Activated T-helper 17 cell treated with anti-CD3 and anti-CD28 coated beads, Interleukin-2, amount 50 U/mL, for 72 hours (primary cell): ENCODE data around the gene C22orf23. TPM values are rescaled to one million over a fixed set of nuclear protein-coding genes. Genes with fewer than 3 reads are reported as not detected.
A peak's percentile ranks its signal among the peaks of the same experiment; 100 is the strongest.
"Not testable (repeated sequence)": the region's sequence is repeated elsewhere in the genome, so short reads cannot be mapped to it uniquely, and the experiment has no call there.

Source experiments
- ATAC-seq: fragments of 150-1000 bp; cut with Tn5 transposase; replicated peaks from 2 replicates; pipeline ENCODE4 v1.10.0; 2021; ENCODE audit warnings: mild to moderate bottlenecking, moderate library complexity
- H3K27ac Mint-ChIP-seq: one replicate; pipeline ENCODE4 v1.8.0; 2022; ENCODE audit warnings: mixed read lengths
- H3K27me3 Mint-ChIP-seq: one replicate; pipeline ENCODE4 v1.8.0; 2022; ENCODE audit warnings: mixed read lengths
- H3K36me3 Mint-ChIP-seq: one replicate; pipeline ENCODE4 v1.8.0; 2022; ENCODE audit warnings: low read depth, mild to moderate bottlenecking, mixed read lengths
- H3K4me1 Mint-ChIP-seq: one replicate; pipeline ENCODE4 v1.8.0; 2022; ENCODE audit warnings: mixed read lengths
- H3K4me3 Mint-ChIP-seq: one replicate; pipeline ENCODE4 v1.8.0; 2022; ENCODE audit warnings: mild to moderate bottlenecking, mixed read lengths
- H3K9me3 Mint-ChIP-seq: one replicate; pipeline ENCODE4 v1.8.0; 2022; ENCODE audit warnings: mixed read lengths
- total RNA-seq, 2 donors: library from RNA; stranded (reverse); gene quantifications; one replicate each; pipeline ENCODE4 v1.2.3, GENCODE V29; 2022

Gene C22orf23
- total RNA-seq, 2 donors from 2014 or later = 0.84 TPM; not detected in 1

DNA sequence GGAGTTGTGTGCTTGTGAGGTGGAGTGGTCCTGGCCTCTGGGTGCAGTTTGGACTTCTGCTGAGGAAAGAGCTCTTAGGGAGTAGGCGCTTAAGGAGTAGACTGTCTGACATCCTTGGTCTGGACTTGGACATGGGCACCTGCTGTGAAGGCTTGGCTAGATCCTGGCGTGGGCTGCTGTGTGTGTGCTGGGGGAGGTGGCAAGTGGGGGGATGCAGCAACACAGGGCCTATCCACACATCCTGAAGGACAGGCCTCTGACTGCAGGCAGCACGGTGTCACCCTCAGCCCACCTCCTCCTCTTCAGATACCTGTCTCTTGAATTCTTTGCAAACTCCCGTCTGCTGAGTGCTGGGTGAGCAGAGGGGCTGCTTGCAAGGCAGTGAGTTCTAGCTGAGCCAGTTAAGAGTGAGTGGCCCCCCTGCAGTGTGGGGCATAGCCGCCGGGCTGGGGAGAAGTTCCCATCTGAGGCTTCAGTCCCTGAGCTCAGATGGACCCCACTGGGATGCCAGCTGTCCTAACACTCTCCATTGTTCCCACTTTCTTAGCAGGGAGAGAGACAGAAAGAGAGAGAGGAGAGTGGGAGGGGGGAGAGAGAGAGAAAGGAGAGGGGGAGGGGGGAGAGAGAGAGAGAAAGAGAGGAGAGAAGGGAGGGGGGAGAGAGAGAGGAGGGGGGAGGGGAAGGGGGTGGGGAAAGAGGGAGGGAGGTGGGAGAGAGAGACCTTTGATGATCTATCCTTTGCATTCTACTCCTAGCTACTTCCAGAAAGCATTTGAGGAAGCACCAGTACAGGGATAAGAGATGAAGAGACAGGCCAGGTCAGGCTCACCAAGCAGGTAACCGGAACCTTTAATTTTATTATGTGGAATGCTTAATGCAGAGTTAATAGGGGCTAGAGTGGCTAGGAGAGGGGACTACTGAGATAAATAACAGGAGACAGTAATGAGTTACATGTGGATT is 18.4 kb upstream of the C22orf23 start:
- ATAC-seq = no peak
- peak overlapping the region; percentile 7 for H3K27ac Mint-ChIP-seq
- H3K4me3 Mint-ChIP-seq = no peak overlapping the region
- peaks cover 29% of the 10 kb centered on the region for H3K36me3 Mint-ChIP-seq
- H3K4me1 Mint-ChIP-seq = no peaks in the 10 kb centered on the region
- no peaks in the 10 kb centered on the region for H3K27me3 Mint-ChIP-seq
- no peaks in the 10 kb centered on the region for H3K9me3 Mint-ChIP-seq

DNA sequence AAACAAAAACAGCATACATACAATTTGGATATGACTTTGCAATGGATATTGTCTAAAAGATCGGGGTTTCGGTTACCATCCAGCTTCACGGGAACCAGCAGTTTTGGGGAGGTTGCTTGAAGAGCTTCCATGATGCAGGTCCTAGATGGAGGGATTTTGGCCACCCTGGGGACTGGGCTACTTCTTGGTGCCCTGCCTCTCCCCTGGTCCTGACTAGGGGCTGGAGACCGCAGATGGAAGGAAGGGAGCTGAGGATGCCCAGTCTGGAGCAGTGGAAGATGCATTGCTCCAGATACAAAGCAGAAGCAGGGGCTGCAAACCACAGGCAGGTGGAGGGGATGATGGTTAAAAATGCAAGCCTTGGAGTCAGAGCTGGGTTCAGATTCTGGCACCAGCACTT is 17.5 kb upstream of the C22orf23 start:
- H3K4me1 Mint-ChIP-seq = no peaks in the 10 kb centered on the region
- no peaks in the 10 kb centered on the region for H3K27me3 Mint-ChIP-seq
- no peak overlapping the region for H3K27ac Mint-ChIP-seq
- H3K9me3 Mint-ChIP-seq = no peaks in the 10 kb centered on the region
- no peak for ATAC-seq
- H3K4me3 Mint-ChIP-seq = no peak overlapping the region
- H3K36me3 Mint-ChIP-seq = peaks cover 38% of the 10 kb centered on the region

- Mint-ChIP-seq H3K27me3 (no peaks in the 10 kb centered on the region), H3K4me1 (no peaks in the 10 kb centered on the region), H3K9me3 (no peaks in the 10 kb centered on the region), H3K36me3 (peaks cover 59% of the 10 kb centered on the region), H3K27ac (no peak overlapping the region), H3K4me3 (no peak overlapping the region)
- no peak for ATAC-seq
Measured at GRCh38 chr22:37968452-37969251, 15.3 kb upstream of the C22orf23 start.

DNA sequence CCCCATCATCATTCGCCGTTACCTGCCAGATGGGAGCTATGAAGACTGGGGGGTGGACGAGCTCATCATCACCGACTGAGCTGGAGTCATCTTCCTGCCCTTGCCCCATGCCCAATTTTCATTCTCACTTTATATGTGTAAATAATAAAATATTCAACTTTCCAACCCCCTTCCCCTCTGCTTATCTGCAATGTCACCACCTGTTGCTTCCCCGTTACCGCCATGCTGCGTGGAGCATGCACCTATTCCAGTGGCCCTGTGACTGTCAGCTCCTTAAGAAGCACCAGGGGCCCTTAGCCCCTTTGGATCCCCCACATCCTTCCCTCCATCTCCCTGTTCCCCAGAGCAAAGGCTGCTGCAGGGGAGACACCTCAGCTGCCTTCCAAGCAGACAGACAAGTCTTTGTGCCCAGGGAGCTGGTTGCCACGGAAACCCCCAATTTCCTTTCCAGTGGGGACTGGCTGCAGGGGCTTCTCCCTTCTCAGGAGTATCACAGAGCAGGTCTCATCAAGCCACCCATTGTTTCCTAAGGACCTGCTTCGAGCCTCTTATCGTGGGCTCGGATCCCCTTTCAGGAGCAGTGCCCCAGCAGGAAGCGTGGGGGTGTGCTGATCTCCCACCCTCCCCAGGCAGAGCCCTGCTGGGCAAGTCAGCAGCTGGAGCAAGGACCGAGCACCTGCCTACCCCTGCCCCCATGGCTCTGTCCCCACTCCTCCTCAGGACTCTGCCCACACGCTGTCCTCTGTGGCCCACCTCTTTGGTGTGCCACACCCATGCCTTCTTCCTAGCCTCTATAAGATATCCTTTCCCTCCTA is 14.4 kb upstream of the C22orf23 start:
- H3K4me3 Mint-ChIP-seq = no peak overlapping the region
- no peak for ATAC-seq
- H3K36me3 Mint-ChIP-seq = peaks cover 67% of the 10 kb centered on the region
- H3K9me3 Mint-ChIP-seq = no peaks in the 10 kb centered on the region
- H3K4me1 Mint-ChIP-seq = no peaks in the 10 kb centered on the region
- no peaks in the 10 kb centered on the region for H3K27me3 Mint-ChIP-seq
- H3K27ac Mint-ChIP-seq = peak overlapping the region; percentile 26

DNA sequence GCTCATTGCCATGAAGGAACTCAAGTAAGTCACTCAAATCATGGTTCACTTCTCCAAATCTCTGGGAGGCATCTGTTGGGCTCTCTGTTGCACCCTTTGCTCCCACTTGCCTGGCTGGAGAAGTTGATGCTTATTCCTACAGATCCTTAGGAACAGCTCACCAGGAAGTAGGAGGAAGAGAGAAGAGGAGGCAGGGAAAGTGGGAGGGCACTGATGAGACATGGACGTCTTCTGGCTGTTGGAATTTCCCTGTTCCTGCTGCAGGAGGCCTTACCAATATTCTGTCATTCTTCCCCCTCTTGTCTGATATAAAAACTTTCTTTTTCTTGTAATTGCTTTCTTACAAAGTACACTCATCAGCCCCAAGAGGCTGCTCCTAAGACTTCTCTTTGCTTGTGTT is 13.7 kb upstream of the C22orf23 start:
- ATAC-seq = no peak
- Mint-ChIP-seq H3K36me3 (peaks cover 74% of the 10 kb centered on the region), H3K4me3 (no peak overlapping the region), H3K27ac (peak overlapping the region; percentile 26), H3K9me3 (no peaks in the 10 kb centered on the region), H3K27me3 (no peaks in the 10 kb centered on the region), H3K4me1 (no peaks in the 10 kb centered on the region)

DNA sequence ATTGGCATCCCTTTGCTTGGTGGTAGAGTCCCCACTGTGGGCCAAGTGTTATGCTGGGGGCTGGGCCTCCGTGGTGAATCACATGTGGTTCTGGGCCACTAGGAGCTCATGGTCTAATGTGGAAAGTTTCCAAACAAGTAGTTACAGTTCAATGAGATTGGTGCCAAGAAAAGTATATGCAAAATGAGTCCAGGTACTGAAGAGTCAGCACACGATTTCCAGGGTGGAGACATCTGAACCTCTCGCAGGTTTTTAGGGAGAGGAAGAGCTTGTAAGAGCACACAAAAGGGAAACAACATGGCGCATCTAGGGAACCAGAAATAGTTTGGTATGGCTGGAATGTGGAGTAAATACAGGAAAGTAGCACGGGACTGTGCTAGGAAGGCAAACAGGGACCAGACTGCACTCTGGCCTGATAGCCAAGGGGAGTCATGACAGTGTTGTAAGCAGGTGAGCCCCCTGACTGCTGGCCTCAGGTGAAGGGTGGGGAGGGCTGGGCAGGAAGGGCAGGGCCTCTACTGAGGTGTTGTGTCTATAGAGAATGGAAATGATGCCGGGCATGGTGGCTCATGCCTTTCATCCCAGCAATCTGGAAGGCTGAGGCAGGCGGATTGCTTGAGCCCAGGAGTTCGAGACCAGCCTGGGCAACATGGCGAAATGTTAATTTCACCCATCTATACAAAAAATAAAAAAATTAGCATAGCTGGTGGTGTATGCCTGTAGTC is 12.7 kb upstream of the C22orf23 start:
- H3K27me3 Mint-ChIP-seq = no peaks in the 10 kb centered on the region
- peaks cover 85% of the 10 kb centered on the region for H3K36me3 Mint-ChIP-seq
- no peaks in the 10 kb centered on the region for H3K4me1 Mint-ChIP-seq
- H3K9me3 Mint-ChIP-seq = no peaks in the 10 kb centered on the region
- ATAC-seq = no peak
- H3K27ac Mint-ChIP-seq = no peak overlapping the region
- no peak overlapping the region for H3K4me3 Mint-ChIP-seq

- ATAC-seq = no peak
- Mint-ChIP-seq H3K27ac (peak overlapping the region; percentile 14), H3K4me3 (no peak overlapping the region), H3K9me3 (no peaks in the 10 kb centered on the region), H3K36me3 (peaks cover 97% of the 10 kb centered on the region), H3K27me3 (no peaks in the 10 kb centered on the region), H3K4me1 (peaks cover 4% of the 10 kb centered on the region)
Measured at GRCh38 chr22:37961062-37961461, 7.7 kb upstream of the C22orf23 start.

DNA sequence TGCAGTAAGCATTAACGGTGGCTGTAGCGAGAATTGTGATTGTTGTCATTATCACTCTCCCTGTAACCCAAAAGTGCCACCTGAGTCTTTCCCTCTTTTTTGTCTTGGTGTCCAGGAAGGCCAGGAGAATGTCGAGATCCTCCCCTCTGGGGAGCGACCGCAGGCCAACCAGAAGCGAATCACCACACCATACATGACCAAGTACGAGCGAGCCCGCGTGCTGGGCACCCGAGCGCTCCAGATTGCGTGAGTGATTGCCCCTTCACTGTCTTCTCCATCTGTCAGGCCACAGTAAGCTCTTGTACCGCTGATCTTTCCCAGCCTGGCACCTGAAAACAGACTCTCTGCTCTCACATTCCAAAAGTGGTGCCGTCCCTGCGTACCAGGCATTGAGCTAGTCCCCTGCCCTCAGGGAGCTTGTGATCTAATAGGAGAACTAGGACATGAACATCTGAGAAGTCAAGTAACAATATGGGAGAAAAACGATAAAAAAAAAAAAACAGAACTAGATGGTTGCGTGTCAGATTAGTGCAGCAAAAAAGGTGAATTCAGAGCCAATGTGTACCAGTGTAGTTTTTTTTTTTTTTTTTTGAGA is 5.9 kb upstream of the C22orf23 start:
- no peak for ATAC-seq
- no peaks in the 10 kb centered on the region for H3K27me3 Mint-ChIP-seq
- H3K4me3 Mint-ChIP-seq = no peak overlapping the region
- H3K4me1 Mint-ChIP-seq = peaks cover 13% of the 10 kb centered on the region
- H3K9me3 Mint-ChIP-seq = no peaks in the 10 kb centered on the region
- peaks cover 92% of the 10 kb centered on the region for H3K36me3 Mint-ChIP-seq
- H3K27ac Mint-ChIP-seq = no peak overlapping the region

DNA sequence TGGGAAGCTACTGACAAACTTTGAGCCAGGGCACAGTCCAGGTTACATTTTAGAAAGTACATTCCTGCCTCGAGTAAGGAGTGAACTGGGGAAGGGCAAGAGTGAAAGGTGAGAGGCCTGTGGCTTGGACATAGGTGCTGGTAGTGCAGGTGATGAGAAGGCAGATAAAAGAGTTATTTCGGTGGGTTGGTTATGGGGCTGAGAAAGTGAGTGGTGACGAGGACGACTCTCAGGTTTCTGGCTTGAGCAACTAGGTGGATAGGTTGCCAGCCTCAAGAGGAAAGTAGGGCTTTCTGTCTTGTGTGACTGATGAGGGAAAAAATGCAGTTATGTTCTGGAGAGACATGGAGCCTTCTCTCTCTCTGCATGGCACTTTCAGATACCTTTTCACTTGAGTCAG is 3.8 kb upstream of the C22orf23 start:
- Mint-ChIP-seq H3K27me3 (peaks cover 3% of the 10 kb centered on the region), H3K27ac (no peak overlapping the region), H3K36me3 (peaks cover 82% of the 10 kb centered on the region), H3K4me3 (no peak overlapping the region), H3K4me1 (peaks cover 13% of the 10 kb centered on the region), H3K9me3 (no peaks in the 10 kb centered on the region)
- ATAC-seq = no peak

GRCh38 chr22:37955825-37956397 is 2.5 kb upstream of the C22orf23 start:
- not testable (repeated sequence) for H3K9me3 Mint-ChIP-seq, H3K27ac Mint-ChIP-seq

DNA sequence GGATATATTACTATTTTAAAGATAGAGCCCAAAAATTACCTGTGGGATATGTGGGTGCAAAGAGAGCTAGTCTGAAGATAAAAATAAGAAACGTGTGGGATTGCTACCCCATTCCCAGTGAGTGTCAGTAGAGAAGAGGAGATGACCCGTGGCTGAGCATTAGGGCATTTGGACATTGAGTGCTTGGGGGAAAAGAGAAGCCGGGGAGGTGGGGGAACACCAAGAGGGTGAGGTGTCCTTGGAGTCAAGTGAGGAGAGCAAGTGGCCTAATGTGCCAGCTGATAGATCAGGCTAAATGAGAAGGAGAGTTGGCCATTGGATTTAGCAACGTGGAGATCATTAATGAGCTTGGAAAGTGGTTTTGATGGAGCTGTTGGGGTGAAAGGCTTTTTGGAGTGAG is 1.3 kb upstream of the C22orf23 start:
- Mint-ChIP-seq H3K36me3 (peaks cover 56% of the 10 kb centered on the region), H3K4me1 (peaks cover 13% of the 10 kb centered on the region), H3K27ac (peak overlapping the region; percentile 94), H3K9me3 (no peaks in the 10 kb centered on the region), H3K27me3 (peaks cover 3% of the 10 kb centered on the region), H3K4me3 (peak overlapping the region; percentile 89)
- no peak for ATAC-seq

More at GRCh38 chr22:37955825-37956397, 2.5 kb upstream of the C22orf23 start:
- H3K27me3 Mint-ChIP-seq, ATAC-seq, H3K4me3 Mint-ChIP-seq: not testable (repeated sequence)
- Mint-ChIP-seq H3K4me1 (peaks cover 13% of the 10 kb centered on the region), H3K36me3 (peaks cover 69% of the 10 kb centered on the region)

DNA sequence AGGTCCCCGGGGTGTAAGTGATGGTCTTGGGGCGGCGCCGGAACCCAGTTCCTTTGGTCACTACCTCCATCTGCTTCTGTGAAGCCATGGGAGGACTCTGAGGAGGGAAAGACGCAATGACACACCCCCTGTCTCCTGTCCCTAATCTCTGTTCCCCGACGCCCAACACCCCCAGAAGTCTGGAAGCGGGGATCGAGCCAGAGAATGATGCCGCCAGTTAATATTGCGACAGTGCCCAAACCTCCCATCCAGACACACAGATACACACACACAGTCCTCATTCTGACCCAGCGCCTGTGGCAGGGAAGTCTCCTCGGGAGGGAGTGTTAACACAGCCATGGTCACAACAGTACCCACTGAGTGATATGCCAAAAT is 352 bp downstream of the C22orf23 start:
- Mint-ChIP-seq H3K9me3 (no peaks in the 10 kb centered on the region), H3K4me3 (peak overlapping the region; percentile 89), H3K36me3 (peaks cover 40% of the 10 kb centered on the region), H3K27ac (peak overlapping the region; percentile 94), H3K27me3 (peaks cover 3% of the 10 kb centered on the region), H3K4me1 (peaks cover 13% of the 10 kb centered on the region)
- ATAC-seq = peak; percentile 58

DNA sequence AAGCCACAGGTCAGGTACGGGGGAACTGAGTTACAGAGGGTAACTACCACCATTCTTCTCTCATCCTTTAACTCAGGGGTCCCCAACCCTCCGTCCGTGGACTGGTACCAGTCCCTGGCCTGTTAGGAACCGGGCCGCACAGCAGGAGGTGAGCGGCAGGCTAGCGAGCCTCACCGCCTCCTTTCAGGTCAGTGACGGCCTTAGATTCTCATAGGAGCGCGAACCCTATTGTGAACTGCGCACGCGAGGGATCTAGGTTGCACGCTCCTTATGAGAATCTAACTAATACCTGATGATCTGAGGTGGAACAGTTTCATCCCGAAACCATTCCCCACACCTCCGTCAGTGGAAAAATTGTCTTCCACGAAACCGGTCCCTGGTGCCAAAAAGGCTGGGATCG is 772 bp downstream of the C22orf23 start:
- H3K4me3 Mint-ChIP-seq = peak overlapping the region; percentile 89
- H3K4me1 Mint-ChIP-seq = peaks cover 10% of the 10 kb centered on the region
- H3K9me3 Mint-ChIP-seq, ATAC-seq, H3K27me3 Mint-ChIP-seq: not testable (repeated sequence)
- peaks cover 36% of the 10 kb centered on the region for H3K36me3 Mint-ChIP-seq
- peak overlapping the region; percentile 94 for H3K27ac Mint-ChIP-seq
